K562 (cell line): Measurements from ENCODE around the gene MAP2K7. TPM values are rescaled to one million over a fixed set of nuclear protein-coding genes. Genes with fewer than 3 reads are reported as not detected.

Experiments used
- ATAC-seq: fragments of 200-7000 bp; cut with Tn5 transposase; 3 replicates; pipeline ENCODE4 v1.9.1; 2020; ENCODE audit warnings: moderate library complexity
- BruUV-seq: library from RNA; stranded (reverse); fragments of 400-500 nt; replicated peaks from 2 replicates; lab custom pipeline; 2021; lab: Mats Ljungman, UMichigan
- CTCF ChIA-PET: fragments of 300-600 bp; formaldehyde crosslinking; extraction: SDS; loops from one replicate; lab custom pipeline; 2021; ENCODE audit warnings: low intra/inter-chr PET ratio; lab: Yijun Ruan, JAX
- POLR2A ChIA-PET: fragments of 300-600, 350-650 bp; sonication (Branson Sonifier 250); formaldehyde crosslinking; extraction: SDS; loops from one replicate; lab custom pipeline; 2021; ENCODE audit warnings: antibody characterized with exemption, inconsistent platforms; lab: Yijun Ruan, JAX
- DNase-seq, 4 experiments: peaks; one replicate each; pipeline versions ENCODE4 v3.0.0 to v3.0.0-alpha.2; 2011 to 2018; ENCODE audit warnings: low spot score in 3 of 4, mixed read lengths in 3 of 4; ENCODE audit errors: extremely low read depth in 1 of 4
- FAIRE-seq: peaks from 2 replicates; lab custom pipeline; 2011; peaks lifted over from hg19 to GRCh38; lab: Jason Lieb, UNC
- H2AFZ ChIP-seq: 2 replicates; pipeline ENCODE4 v1.6.0; 2011; ENCODE audit warnings: low read depth, low read length, control low read depth, inconsistent platforms
- H3K27ac ChIP-seq: fragments of 200-600 bp; 3 replicates; pipeline ENCODE4 v1.8.0; 2011; ENCODE audit warnings: low read depth, mild to moderate bottlenecking, control low read depth, inconsistent platforms, low read length, moderate library complexity, mixed read lengths; ENCODE audit errors: extremely low read depth
- H3K27me3 ChIP-seq, 2 experiments: fragments of 300-600 bp in 1 of 2; 2 replicates in 1 of 2; 3 replicates in 1 of 2; pipeline versions ENCODE4 v1.6.0 to v1.8.0; 2011; ENCODE audit warnings: inconsistent platforms in 2 of 2, low read length in 2 of 2, mild to moderate bottlenecking in 1 of 2, mixed read lengths in 1 of 2, moderate library complexity in 1 of 2; ENCODE audit not compliant: control insufficient read depth in 2 of 2, insufficient read depth in 2 of 2
- H3K36me3 ChIP-seq: fragments of 300-600 bp; 3 replicates; pipeline ENCODE4 v1.8.0; 2011; ENCODE audit warnings: mild to moderate bottlenecking, low read length, inconsistent platforms; ENCODE audit not compliant: control insufficient read depth, insufficient read depth
- H3K4me1 ChIP-seq, 2 experiments: fragments of 200-600 bp in 1 of 2; replicated peaks in 1 of 2; 2 replicates in 1 of 2; 3 replicates in 1 of 2; pipeline versions ENCODE4 v1.5.1 to v1.8.0; 2011; ENCODE audit warnings: inconsistent platforms in 2 of 2, low read length in 2 of 2, mild to moderate bottlenecking in 1 of 2, mixed read lengths in 1 of 2, moderate library complexity in 1 of 2; ENCODE audit not compliant: control insufficient read depth in 2 of 2, insufficient read depth in 2 of 2
- H3K4me2 ChIP-seq: 2 replicates; pipeline ENCODE4 v1.6.1; 2011; ENCODE audit warnings: low read length, control low read depth, inconsistent platforms, mixed read lengths; ENCODE audit not compliant: insufficient read depth
- H3K4me3 ChIP-seq: fragments of 200-600 bp; sonication (generic), shearing (Covaris generic); 2 replicates; pipeline ENCODE4 v1.5.1; 2016; ENCODE audit warnings: control low read depth, inconsistent platforms
- H3K79me2 ChIP-seq: fragments of 200-600 bp; 3 replicates; pipeline ENCODE4 v1.8.0; 2011; ENCODE audit warnings: low read length, inconsistent platforms; ENCODE audit not compliant: control insufficient read depth, insufficient read depth
- H3K9ac ChIP-seq, 2 experiments: 2 replicates each; pipeline versions ENCODE4 v1.6.0 to v1.6.1; 2011; ENCODE audit warnings: low read depth in 2 of 2, low read length in 2 of 2, control low read depth in 1 of 2, inconsistent platforms in 1 of 2, mild to moderate bottlenecking in 1 of 2, mixed read lengths in 1 of 2; ENCODE audit not compliant: insufficient read depth in 1 of 2
- H3K9me1 ChIP-seq: one replicate; pipeline ENCODE4 v1.6.0; 2011; ENCODE audit warnings: inconsistent platforms, mild to moderate bottlenecking, low read length, moderate library complexity; ENCODE audit not compliant: control insufficient read depth, insufficient read depth
- H3K9me3 ChIP-seq: replicated peaks from 2 replicates; pipeline ENCODE4 v1.5.1; 2011; ENCODE audit warnings: low read depth, low read length, inconsistent platforms; ENCODE audit not compliant: control insufficient read depth, insufficient read depth
- H4K20me1 ChIP-seq: replicated peaks from 2 replicates; pipeline ENCODE4 v1.6.1; 2011; ENCODE audit warnings: low read length, inconsistent platforms, mixed read lengths; ENCODE audit not compliant: control insufficient read depth, insufficient read depth
- HNRNPLL ChIP-seq: fragments of 200-400 bp; formaldehyde crosslinking; IDR thresholded peaks from 2 replicates; pipeline ENCODE4 v1.6.1; 2017; ENCODE audit warnings: low read length, low read depth, mild to moderate bottlenecking; ENCODE audit not compliant: poor library complexity, severe bottlenecking
- L3MBTL2 ChIP-seq: fragments of 450-650 bp; IDR thresholded peaks from 2 replicates; pipeline ENCODE4 v1.6.1; 2016; ENCODE audit warnings: mild to moderate bottlenecking, moderate library complexity
- NUFIP1 ChIP-seq: fragments of 450-650 bp; IDR thresholded peaks from 2 replicates; pipeline ENCODE4 v1.6.1; 2018; ENCODE audit not compliant: partially characterized antibody
- ZBTB17 ChIP-seq: fragments of 450-650 bp; formaldehyde crosslinking; IDR thresholded peaks from 2 replicates; pipeline ENCODE4 v1.4.0; 2020; ENCODE audit warnings: mild to moderate bottlenecking
- WGBS: fragments of 100-300 bp; shearing (Covaris generic); methylation state at CpG from one replicate; pipeline ENCODE4 v1.1.6; 2016; ENCODE audit warnings: low coverage, mixed read lengths; ENCODE audit not compliant: insufficient coverage; ENCODE audit errors: missing lambda C conversion rate; 5-methylcytosine and 5-hydroxymethylcytosine counted together
- in situ Hi-C: fragments of 300-500 bp; cut with MboI; formaldehyde crosslinking; loops from 4 replicates; pipeline ENCODE4 v1.15.0; 2018; ENCODE audit warnings: inconsistent platforms, mixed read lengths
- intact Hi-C: fragments of 100-400 bp; cut with micrococcal nuclease; formaldehyde crosslinking; loops from 2 replicates; pipeline ENCODE4 v1.14.2; 2022
- polyA plus RNA-seq, 8 experiments: library from polyadenylated mRNA; depleted of rRNA in 4 of 8; stranded (reverse) in 5 of 8; unstranded in 3 of 8; fragments of >200 nt; fragmentation: Nextera tagmentation in 2 of 8; fragmentation: Illumina TruSeq in 1 of 8; extraction: Ambion mirVana in 2 of 8; extraction: Trizol in 1 of 8; gene quantifications; 2 replicates each; pipeline versions ENCODE4 v1.2.1 to v1.2.3, GENCODE V29; 2011 to 2014; ENCODE audit warnings: inconsistent platforms in 1 of 8, missing spikeins in 1 of 8
- total RNA-seq, 7 experiments: library from RNA; depleted of rRNA in 6 of 7; stranded (reverse); fragments of >200 nt in 6 of 7; fragmentation: Illumina TruSeq in 2 of 7; extraction: Trizol in 2 of 7; gene quantifications; 2 replicates each; pipeline versions ENCODE4 v1.2.1 to v1.2.3, GENCODE V29; 2011 to 2021; ENCODE audit warnings: low replicate concordance in 1 of 7
- TF ChIP-seq, protein P1 (sequence below): fragments of 250-450 bp; sonication (Bioruptor Pico); IDR thresholded peaks from 2 replicates; pipeline ENCODE4 v1.9.0; 2021; ENCODE audit warnings: mild to moderate bottlenecking, inconsistent platforms

MAP2K7 gene
- total and polyA plus RNA-seq, 9 of the 15 experiments (the other 6 are each of a cell fraction or from before 2014, with no cell fraction given) = 0.51 to 45.8 (median 14.1) TPM

DNA sequence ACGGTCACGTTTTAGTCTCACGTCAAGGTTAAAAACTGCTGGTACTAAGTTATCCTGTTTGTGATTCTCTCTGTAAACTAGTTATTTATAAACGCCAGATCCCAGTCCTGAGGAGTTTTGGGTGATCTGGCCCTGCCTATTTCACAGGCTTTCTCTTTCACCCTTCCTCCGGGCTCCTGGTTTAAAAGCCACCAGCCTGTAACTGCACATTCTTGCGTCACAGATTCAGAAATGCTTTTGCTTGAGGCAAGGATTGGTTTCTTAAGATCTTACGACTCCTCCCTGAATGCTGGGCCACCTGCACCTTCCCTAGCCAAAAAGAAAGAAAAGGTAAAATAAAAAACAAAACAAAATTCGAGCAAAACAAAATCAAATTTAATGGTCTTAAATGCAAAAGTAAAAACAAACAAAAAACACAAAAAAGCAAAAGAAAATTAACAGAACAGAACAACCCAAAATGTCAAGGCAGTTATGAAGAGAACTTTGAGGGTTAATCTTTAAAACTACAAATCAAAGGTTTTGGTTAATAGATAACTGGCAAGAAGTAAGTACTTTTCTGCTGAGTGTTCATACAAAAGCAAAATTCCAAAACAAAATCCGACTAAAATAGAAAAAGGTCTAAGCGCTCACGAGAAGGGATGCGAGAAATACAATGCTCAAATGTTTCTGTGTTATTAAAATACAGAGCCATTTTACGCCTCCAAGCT lies 58.4 kb downstream of the MAP2K7 start:
- H3K27me3 ChIP-seq = no peaks in the 10 kb centered on the region
- no TSS peak for BruUV-seq
- no peak overlapping the region for H3K9ac ChIP-seq
- ATAC-seq (no peak), FAIRE-seq (no peak), DNase-seq (no peak)
- no peak overlapping the region for H3K4me2 ChIP-seq
- no peak overlapping the region for H2AFZ ChIP-seq
- no peaks in the 10 kb centered on the region for H4K20me1 ChIP-seq
- no peaks in the 10 kb centered on the region for H3K79me2 ChIP-seq
- H3K4me3 ChIP-seq = no peak overlapping the region
- no peaks in the 10 kb centered on the region for H3K9me3 ChIP-seq
- H3K27ac ChIP-seq = no peak overlapping the region
- intact Hi-C loops (no loop called here), in situ Hi-C loops (no loop called here)
- WGBS = 90% methylated on average over 13 of the region's 13 CpGs
- POLR2A ChIA-PET = no interaction called here
- H3K9me1 ChIP-seq = no peaks in the 10 kb centered on the region
- H3K4me1 ChIP-seq = peaks cover 7 to 11% of the 10 kb centered on the region in 2 experiments; a peak in 4 of 5 replicates
- TF ChIP-seq L3MBTL2 (no peak), ZBTB17 (CRISPR knock-in tag) (no peak), HNRNPLL (no peak), NUFIP1 (no peak)
- TF ChIP-seq, protein P1, sequence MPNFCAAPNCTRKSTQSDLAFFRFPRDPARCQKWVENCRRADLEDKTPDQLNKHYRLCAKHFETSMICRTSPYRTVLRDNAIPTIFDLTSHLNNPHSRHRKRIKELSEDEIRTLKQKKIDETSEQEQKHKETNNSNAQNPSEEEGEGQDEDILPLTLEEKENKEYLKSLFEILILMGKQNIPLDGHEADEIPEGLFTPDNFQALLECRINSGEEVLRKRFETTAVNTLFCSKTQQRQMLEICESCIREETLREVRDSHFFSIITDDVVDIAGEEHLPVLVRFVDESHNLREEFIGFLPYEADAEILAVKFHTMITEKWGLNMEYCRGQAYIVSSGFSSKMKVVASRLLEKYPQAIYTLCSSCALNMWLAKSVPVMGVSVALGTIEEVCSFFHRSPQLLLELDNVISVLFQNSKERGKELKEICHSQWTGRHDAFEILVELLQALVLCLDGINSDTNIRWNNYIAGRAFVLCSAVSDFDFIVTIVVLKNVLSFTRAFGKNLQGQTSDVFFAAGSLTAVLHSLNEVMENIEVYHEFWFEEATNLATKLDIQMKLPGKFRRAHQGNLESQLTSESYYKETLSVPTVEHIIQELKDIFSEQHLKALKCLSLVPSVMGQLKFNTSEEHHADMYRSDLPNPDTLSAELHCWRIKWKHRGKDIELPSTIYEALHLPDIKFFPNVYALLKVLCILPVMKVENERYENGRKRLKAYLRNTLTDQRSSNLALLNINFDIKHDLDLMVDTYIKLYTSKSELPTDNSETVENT = no peak
- CTCF ChIA-PET = no interaction called here
- H3K36me3 ChIP-seq = peaks cover 88% of the 10 kb centered on the region; the same call in 2 of the 3 replicates
